Adrenal gland (tissue), 5 donors: ENCODE measurements around the gene TENM4.

Experiments
- CTCF ChIP-seq, 6 experiments: fragments of 450-650 bp in 4 of 6; fragments of 200-600 bp in 2 of 6; sonication (generic) in 1 of 6; IDR thresholded peaks; 1 replicate in 5 of 6; 2 replicates in 1 of 6; pipeline versions ENCODE4 v1.5.1 to v1.8.0; 2016 to 2021; ENCODE audit warnings: antibody characterized with exemption in 6 of 6, mild to moderate bottlenecking in 2 of 6, moderate library complexity in 1 of 6
- POLR2A ChIP-seq, 2 donors: fragments of 450-650 bp; IDR thresholded peaks; one replicate each; pipeline ENCODE4 v1.6.1; 2017; ENCODE audit warnings: antibody characterized with exemption in 2 of 2, mild to moderate bottlenecking in 2 of 2, moderate library complexity in 1 of 2
- donor health status: DM: no; HTN: no; CAD: no.

- TF ChIP-seq CTCF (IDR thresholded peaks at IDR 0.05) (no peak), POLR2A (IDR thresholded peaks at IDR 0.05) (no peak)
Measured at GRCh38 chr11:79253280-79253679, 187.6 kb downstream of the TENM4 start.
